Vagina (tissue), 2 donors: ENCODE results near the gene GPR142. TPM values are rescaled to one million over a fixed set of nuclear protein-coding genes. Genes with fewer than 3 reads are reported as not detected.
A peak's percentile ranks its signal among the peaks of the same experiment; 100 is the strongest.

Source experiments
- DNase-seq, 2 donors: peaks; one replicate each; pipeline ENCODE4 v3.0.0-alpha.2; 2017; ENCODE audit errors: extremely low spot score in 2 of 2
- H3K27ac ChIP-seq: fragments of 200-600 bp; sonication (generic); one replicate; pipeline ENCODE4 v1.5.1; 2019
- H3K27me3 ChIP-seq: fragments of 200-600 bp; sonication (generic); one replicate; pipeline ENCODE4 v1.5.1; 2019
- H3K36me3 ChIP-seq, 2 donors: fragments of 200-600 bp; sonication (generic); one replicate each; pipeline ENCODE4 v1.5.1; 2017 to 2019
- H3K4me1 ChIP-seq: fragments of 200-600 bp; sonication (generic); one replicate; pipeline ENCODE4 v1.5.1; 2019
- H3K4me3 ChIP-seq, 2 donors: fragments of 200-600 bp; sonication (generic); 1 replicate in 1 of 2; 2 replicates in 1 of 2; pipeline ENCODE4 v1.5.1; 2016 to 2019
- H3K9me3 ChIP-seq: fragments of 200-600 bp; sonication (generic); one replicate; pipeline ENCODE4 v1.5.1; 2019
- CTCF ChIP-seq, 3 experiments: fragments of 450-650 bp in 2 of 3; fragments of 200-600 bp in 1 of 3; sonication (generic) in 1 of 3; IDR thresholded peaks; one replicate each; pipeline ENCODE4 v1.5.1; 2017 to 2019; ENCODE audit warnings: antibody characterized with exemption in 3 of 3, mild to moderate bottlenecking in 2 of 3, moderate library complexity in 2 of 3
- POLR2A ChIP-seq, 2 donors: fragments of 450-650 bp; IDR thresholded peaks; one replicate each; pipeline ENCODE4 v1.6.1; 2017; ENCODE audit warnings: antibody characterized with exemption in 2 of 2, mild to moderate bottlenecking in 2 of 2, moderate library complexity in 2 of 2
- POLR2AphosphoS5 ChIP-seq, 2 donors: sonication (generic); formaldehyde crosslinking; IDR thresholded peaks; one replicate each; pipeline ENCODE4 v1.9.0; 2017; ENCODE audit warnings: antibody characterized with exemption in 2 of 2, mild to moderate bottlenecking in 2 of 2, low read depth in 1 of 2; ENCODE audit not compliant: insufficient read depth in 1 of 2
- intact Hi-C: fragments of 100-400 bp; cut with DNase I; formaldehyde crosslinking; loops from one replicate; pipeline ENCODE4 v1.15.1; 2023
- total RNA-seq: library from RNA; depleted of rRNA; stranded (reverse); fragments of >200 nt; gene quantifications from one replicate; pipeline ENCODE4 v1.2.3, GENCODE V29; 2016

Gene GPR142
- total RNA-seq, 1 donor from 2014 or later = 0.98 TPM

GRCh38 chr17:74373838-74374606 is 6.7 kb downstream of the GPR142 start:
- H3K9me3 ChIP-seq = no peaks in the 10 kb centered on the region
- peaks cover under 1% of the 10 kb centered on the region for H3K4me1 ChIP-seq
- intact Hi-C loops = no loop called here
- no peaks in the 10 kb centered on the region for H3K27me3 ChIP-seq
- H3K36me3 ChIP-seq = no peaks in the 10 kb centered on the region
- no peak overlapping the region for H3K27ac ChIP-seq
- no peak overlapping the region for H3K4me3 ChIP-seq
- TF ChIP-seq CTCF (IDR thresholded peaks at IDR 0.05) (no peak), POLR2A (IDR thresholded peaks at IDR 0.05) (no peak), POLR2AphosphoS5 (IDR thresholded peaks at IDR 0.05; ENCODE audit: insufficient read depth in 1 of 2, low read depth in 1 of 2) (no peak)
- DNase-seq = no peak

- Histone ChIP-seq H3K36me3 (no peaks in the 10 kb centered on the region), H3K27ac (no peak overlapping the region), H3K4me1 (peaks cover 9% of the 10 kb centered on the region), H3K4me3 (no peak overlapping the region), H3K27me3 (no peaks in the 10 kb centered on the region), H3K9me3 (no peaks in the 10 kb centered on the region)
- TF ChIP-seq POLR2AphosphoS5 (IDR thresholded peaks at IDR 0.05; ENCODE audit: insufficient read depth in 1 of 2, low read depth in 1 of 2) (no peak), POLR2A (IDR thresholded peaks at IDR 0.05) (no peak), CTCF (IDR thresholded peaks at IDR 0.05) (no peak)
- DNase-seq = no peak
- intact Hi-C loops = no loop called here
Observed at GRCh38 chr17:74374858-74375257, 7.6 kb downstream of the GPR142 start.

GRCh38 chr17:74379495-74380085 is 12.3 kb downstream of the GPR142 start:
- Histone ChIP-seq H3K36me3 (no peaks in the 10 kb centered on the region), H3K9me3 (no peaks in the 10 kb centered on the region), H3K27me3 (no peaks in the 10 kb centered on the region), H3K27ac (no peak overlapping the region), H3K4me3 (peak overlapping the region; percentile 5 to 7), H3K4me1 (peaks cover 20% of the 10 kb centered on the region)
- intact Hi-C loops = loop anchor here (2.0 kb wide), 1 partner anchor 79 kb away; no protein-coding TSS in a partner anchor
- no peak for DNase-seq
- TF ChIP-seq POLR2AphosphoS5 (IDR thresholded peaks at IDR 0.05; ENCODE audit: insufficient read depth in 1 of 2, low read depth in 1 of 2) (no peak), CTCF (IDR thresholded peaks at IDR 0.05) (peak; percentile 98 to 99 (median 98))

DNA sequence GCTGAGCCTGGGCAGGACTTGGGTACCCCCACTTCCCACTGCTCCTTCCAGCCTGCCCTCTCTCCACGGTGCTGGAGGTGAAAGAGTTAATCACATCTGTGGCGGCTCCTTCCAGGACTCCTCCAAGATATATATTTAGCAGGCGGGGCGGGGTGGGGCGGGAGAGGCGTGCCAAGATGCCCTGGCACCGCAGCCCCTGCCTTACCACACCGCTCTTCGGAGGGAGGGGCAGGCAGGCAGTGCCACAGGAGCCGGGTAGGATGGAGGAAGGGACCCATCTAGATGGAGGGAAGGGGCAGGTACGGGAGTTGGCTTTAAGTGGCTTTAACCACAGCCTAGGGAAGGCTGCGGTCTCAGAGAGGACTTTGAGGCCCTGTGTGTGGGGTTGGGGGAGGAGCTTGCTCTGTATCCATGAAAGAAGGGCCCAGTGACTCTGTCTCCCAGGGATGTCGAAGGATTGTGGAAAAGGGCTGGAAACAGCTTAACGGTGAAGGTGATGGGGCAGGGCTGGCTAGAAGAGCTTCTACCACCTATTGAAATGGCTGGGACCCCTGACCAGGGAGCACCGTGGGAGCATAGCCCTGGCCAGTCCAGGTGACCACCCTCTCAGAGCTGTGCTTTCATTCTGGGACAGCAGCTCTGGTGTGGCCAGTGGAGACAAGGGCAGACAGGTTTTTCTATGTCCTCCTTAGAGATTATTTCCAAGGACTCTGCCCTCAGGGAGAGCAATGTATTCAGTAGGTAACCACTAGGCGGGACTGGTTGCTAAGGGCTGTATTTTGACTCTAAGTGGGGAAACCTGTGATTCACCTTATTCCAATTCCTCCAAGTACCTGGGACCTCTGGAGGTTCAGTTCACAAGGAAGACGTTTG is 13.0 kb downstream of the GPR142 start:
- DNase-seq = no peak
- Histone ChIP-seq H3K27ac (peak overlapping the region; percentile 67), H3K27me3 (no peaks in the 10 kb centered on the region), H3K9me3 (no peaks in the 10 kb centered on the region), H3K36me3 (no peaks in the 10 kb centered on the region), H3K4me1 (peaks cover 20% of the 10 kb centered on the region), H3K4me3 (peak overlapping the region in 1 of 2 donors; percentile 5)
- no peak for TF ChIP-seq CTCF (IDR thresholded peaks at IDR 0.05)
- no peak for TF ChIP-seq POLR2A (IDR thresholded peaks at IDR 0.05)
- TF ChIP-seq POLR2AphosphoS5 (IDR thresholded peaks at IDR 0.05; ENCODE audit: insufficient read depth in 1 of 2, low read depth in 1 of 2) = no peak
- intact Hi-C loops = no loop called here
